GM18519 (cell line): ENCODE results near the gene C16orf92.
A peak's percentile ranks its signal among the peaks of the same experiment; 100 is the strongest.

Experiments used
- ATAC-seq: cut with Tn5 transposase; IDR thresholded peaks from one replicate; pipeline ENCODE4 v1.9.1; 2021; ENCODE audit warnings: mild to moderate bottlenecking, moderate library complexity; ENCODE audit not compliant: unreplicated experiment, low FRiP score

C16orf92 gene

DNA sequence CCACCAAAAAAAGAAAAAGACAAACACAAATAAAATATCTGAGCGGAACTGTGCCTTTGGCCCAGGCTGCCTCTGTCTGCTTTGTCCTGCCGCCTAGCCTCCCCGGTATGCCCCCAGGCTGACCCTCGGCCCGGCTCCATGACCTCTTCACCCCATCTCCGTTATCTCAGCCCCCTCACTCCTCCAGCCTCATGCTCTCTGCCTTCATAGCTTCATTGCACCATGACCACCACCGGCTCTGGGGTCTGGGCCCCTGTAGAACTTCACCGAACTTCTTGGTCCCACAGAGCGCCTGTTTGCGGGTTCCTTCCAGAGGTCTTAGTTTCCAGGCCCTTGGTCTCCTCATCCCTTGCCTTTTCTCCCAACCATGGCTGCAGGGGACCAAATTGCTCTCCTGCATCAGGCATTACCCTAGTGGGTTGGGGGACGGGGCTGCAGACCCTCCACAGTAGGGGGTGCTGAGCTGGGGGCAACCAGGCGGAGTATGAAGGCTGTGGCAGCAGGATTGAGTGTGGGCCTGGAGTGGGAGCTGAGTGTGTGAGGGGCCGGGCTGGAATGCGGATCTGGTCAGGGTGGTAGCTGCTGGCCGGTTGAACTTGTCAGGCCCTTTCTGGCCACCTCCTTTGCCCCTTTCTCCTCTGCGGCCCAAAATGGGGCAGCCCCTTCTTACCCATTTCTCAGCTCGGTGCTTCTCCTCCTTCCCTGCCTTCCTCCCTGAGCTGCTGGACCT, 34.5 kb upstream of the C16orf92 start:
- no peak for ATAC-seq

- no peak for ATAC-seq
Measured at GRCh38 chr16:29989111-29989858, 33.7 kb upstream of the C16orf92 start.

DNA sequence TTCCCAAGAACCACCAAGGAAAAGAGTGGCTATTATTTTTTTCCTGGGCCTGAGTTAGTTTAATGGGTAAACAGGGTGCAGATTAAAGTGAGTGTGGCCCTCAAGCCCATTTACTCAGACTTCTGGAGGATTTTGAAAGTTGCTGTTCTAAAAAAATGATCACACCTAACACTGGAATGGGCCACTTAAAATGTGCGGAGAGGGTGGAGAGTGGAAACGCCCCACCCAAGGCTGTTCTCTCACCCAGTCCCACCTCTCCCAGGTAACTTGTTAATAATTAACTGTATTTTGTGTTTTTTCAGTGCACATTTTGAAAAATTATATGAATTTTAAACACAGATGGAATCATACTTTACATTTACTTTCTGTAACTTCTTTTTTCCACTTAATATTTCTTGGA, 33.0 kb upstream of the C16orf92 start:
- no peak for ATAC-seq

- no peak for ATAC-seq
Measured at GRCh38 chr16:29990883-29991570, 32.0 kb upstream of the C16orf92 start.

GRCh38 chr16:29991571-29991904, 31.5 kb upstream of the C16orf92 start:
- ATAC-seq = no peak

DNA sequence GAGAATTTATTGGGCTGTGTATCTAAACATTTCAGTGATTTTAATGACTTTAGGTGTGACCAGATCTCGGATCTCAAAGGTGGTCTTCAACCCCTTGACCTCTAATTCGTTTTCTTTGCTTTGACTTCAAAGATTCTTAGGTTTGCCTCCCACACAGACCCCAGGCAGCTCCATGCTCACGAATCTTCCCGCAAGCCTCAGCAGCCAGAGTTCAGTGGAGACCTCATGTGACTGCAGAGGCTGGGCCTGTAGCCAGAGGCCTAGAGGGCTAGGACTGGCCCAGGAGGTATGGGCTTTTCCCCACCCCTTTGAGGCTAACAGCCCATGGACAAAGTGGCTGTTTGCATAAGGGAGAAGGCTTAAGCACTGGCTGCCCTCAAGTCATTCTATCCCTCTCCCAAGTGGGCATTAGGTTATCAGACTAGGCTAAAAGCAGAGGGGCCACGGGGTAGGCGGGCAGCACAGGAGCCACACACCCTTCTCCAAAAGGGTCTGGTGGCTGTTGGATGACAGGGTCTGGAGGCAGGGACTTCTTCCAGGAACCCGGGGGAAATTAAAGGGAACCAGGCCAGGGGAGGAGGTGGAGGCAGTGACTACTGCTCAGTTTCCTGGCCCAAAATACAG, 30.5 kb upstream of the C16orf92 start:
- no peak for ATAC-seq

GRCh38 chr16:29993191-29993902, 29.7 kb upstream of the C16orf92 start:
- ATAC-seq = no peak

DNA sequence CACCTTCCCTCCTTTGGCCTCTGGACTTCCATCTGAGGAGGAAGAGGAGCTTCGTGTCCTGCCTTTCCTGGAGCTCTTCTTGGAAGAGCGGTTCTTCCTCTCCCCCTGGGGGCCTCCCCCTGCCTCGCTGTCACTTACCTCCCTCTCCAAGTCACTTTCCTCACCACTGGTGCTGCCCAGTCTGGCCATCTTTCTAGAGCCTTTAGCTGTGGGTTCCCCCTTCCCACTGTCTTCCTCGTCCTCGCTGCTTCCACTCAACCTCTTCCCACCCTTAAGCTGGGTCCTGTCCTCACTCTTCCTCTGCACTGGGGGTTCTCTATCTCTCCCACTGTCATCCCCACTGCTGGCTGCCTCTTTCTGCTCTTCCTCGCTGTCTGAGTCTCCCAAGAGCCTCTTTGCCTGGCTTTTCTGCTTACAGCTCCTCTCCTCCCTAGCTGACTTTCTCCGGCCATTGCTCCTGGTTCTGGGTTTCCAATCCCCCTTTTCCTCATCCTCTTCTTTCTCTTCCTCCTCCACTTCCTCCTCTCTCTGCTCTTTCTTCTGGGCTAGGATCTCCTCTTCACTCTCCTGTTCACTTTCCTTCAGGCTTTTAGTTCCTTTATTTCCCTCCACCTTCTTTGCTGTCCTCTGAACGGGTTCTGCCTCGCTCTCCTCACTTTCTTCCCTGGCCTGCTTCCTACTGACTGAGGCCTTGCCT, 28.9 kb upstream of the C16orf92 start:
- ATAC-seq = no peak

- no peak for ATAC-seq
Measured at GRCh38 chr16:29994600-29995323, 28.2 kb upstream of the C16orf92 start.

- ATAC-seq = peak; percentile 12
Measured at GRCh38 chr16:29995324-29995910, 27.6 kb upstream of the C16orf92 start, which contains the start of gene HIRIP3. Gene HIRIP3, minus strand, starts transcription at chr16:29995617. Its CDS starts 12 bp downstream, at chr16:29995605.

- ATAC-seq = peak; percentile 86
Measured at GRCh38 chr16:29995911-29996765, 26.9 kb upstream of the C16orf92 start, which contains the start of gene INO80E. Gene INO80E, plus strand, starts transcription at chr16:29996241. Its CDS starts 70 bp downstream, at chr16:29996311.

GRCh38 chr16:29996766-29997250, 26.2 kb upstream of the C16orf92 start:
- ATAC-seq = no peak

- ATAC-seq = no peak
Measured at GRCh38 chr16:29999605-30000004, 23.4 kb upstream of the C16orf92 start.

- ATAC-seq = no peak
Measured at GRCh38 chr16:30000735-30001631, 22.0 kb upstream of the C16orf92 start.

DNA sequence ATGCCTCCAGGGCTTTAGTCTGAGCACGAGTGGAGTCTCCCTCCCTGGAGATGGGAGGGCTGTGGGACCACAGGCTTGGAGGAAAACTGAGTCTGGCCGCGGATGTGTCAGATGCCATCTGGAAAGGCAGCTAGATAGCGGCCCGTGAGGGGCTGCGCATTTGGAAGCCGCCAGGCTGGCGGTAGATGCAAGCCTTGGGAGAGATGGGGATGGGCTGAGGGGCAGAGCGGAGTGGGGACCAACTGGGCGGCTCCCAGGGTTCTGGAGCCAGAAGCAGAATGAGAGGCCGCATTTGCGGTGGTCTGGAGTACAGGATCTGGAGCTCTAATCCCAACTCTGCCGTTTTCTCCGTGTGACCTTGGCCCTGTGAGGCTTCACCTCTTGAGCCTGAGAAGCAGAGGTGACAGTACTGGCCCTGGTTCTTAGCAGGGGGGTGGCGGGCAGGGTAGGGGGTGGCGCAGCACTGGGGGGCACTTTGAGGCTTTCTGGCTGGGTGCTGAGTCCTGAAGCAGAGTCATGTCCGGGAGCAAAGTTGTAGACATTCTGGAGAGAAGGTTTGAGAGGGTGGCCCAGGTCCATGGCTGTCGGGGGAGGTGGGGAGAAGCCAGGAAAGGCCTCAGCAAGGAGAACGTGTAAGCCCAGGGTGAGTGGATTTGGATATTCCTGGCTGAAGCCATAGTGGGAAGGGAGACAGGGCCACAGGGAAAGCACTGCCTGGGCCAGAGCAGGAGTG, 20.2 kb upstream of the C16orf92 start:
- no peak for ATAC-seq
